Activated CD8-positive, alpha-beta memory T cell treated with anti-CD3 and anti-CD28 coated beads for 36 hours (primary cell): ENCODE results near the gene PRDM12. TPM values are rescaled to one million over a fixed set of nuclear protein-coding genes. Genes with fewer than 3 reads are reported as not detected.

Source experiments
- CTCF ChIA-PET: fragments of 350-600 bp; sonication (Branson Sonifier 250); formaldehyde crosslinking; loops from one replicate; lab custom pipeline; 2021; ENCODE audit warnings: antibody characterized with exemption; lab: Charles Lee
- POLR2A ChIA-PET: fragments of 350-600 bp; sonication (Branson Sonifier 250); formaldehyde crosslinking; loops from one replicate; lab custom pipeline; 2021; ENCODE audit warnings: antibody characterized with exemption; lab: Charles Lee
- total RNA-seq, 2 experiments: library from RNA; stranded (reverse); gene quantifications; one replicate each; pipeline ENCODE4 v1.2.3, GENCODE V29; 2021

The PRDM12 gene
- total RNA-seq, 2 experiments from 2014 or later, result 0.08 TPM; not detected in 1

DNA sequence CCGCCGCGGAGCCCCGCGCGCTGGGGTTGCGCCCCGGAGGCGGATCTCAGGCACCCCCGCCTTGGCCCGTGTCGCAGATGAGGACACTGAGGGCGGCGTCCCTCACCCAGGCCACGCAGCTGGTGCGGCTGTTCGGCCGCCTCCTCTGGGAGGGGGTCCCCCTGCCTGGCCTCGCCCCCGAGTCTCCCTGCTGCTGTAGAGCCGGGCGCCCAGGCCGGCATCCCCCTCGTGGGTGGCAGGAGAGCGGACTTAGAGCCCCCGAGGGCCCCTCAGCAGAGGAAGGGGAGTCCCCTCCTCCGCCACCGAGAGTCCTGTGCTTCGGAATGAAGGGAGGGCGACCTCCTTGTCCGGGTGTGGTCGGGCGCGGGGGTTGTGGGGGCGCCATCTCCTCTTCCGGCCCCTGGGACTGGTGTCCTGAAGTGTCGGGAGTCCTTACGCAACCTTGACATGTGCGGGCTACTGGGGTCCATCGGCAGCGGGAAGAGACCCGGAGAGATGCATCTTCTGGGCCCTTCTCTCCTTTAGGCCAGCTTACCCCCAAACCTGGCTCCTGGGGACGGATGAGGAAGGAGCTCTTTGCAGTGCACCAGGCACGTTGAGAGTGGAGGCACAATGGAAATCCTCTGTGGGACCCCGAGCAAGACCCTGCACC lies 17.5 kb downstream of the PRDM12 start:
- ChIA-PET POLR2A (interaction anchor here (0.5 to 1.3 kb wide), 2 partner anchors 13 to 840 kb away, joined by 3 to 7 read pairs; partner anchors contain the start of gene EXOSC2), CTCF (interaction anchor here (0.6 to 4.0 kb wide), 15 partner anchors 9 to 299 kb away, joined by 3 to 53 read pairs (median 4); partner anchors contain the start of gene EXOSC2)

DNA sequence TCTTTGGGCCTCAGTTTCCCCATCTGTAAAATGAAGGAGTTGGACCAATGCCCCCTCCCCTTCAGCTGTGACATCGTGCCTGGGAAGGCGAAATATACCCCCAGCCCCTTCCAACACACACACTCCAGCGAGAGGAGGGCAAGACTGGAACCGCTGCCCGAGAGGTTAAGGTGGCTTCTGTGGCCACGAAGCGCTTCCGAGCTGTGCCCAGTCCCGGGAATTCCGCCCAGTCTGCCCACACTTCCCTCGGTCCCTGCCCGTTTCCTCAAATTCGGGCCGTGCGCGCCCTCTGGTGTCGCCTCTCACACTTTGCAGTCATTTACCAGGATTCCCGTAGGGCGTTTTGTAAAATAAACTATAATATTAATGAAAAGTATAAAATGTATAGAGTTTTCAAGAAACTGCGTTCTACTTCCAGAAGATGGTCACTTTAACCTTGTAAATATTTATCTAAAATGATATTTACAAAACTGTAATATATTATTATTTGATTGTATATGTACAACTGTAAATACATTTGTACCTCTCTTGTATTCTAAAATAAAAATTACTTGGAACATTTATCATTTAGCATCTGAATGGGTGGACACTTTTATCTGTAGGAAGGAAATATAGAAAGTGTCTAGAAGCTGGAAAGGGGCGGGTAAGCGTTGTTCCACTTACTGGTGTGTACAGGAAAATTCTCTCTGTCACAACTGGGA lies 18.2 kb downstream of the PRDM12 start:
- ChIA-PET CTCF (interaction anchor here (0.5 to 4.0 kb wide), 22 partner anchors 8 to 1198 kb away, joined by 3 to 53 read pairs (median 3); partner anchors contain the start of gene EXOSC2), POLR2A (interaction anchor here (1.3 kb wide), 1 partner anchor 12 kb away, joined by 7 read pairs; the partner anchor contains the start of gene EXOSC2)

DNA sequence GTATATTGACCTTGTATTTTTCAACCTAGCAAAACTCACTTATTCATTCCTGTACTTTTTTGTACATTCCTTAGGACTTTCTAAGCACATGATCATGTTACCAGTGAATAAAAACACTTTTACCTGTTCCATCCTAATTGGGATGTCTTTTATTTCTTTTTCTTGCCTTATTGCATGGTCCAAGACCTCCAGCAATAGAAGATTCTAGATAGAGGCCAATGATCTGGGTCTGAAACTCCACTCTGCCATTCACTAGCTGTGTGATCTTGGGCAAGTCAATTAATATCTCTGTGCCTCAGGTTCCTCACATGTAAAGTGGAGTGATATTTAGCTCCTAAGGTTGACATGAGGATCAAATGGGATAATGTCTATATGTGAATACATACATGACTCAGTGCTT lies 20.7 kb downstream of the PRDM12 start:
- ChIA-PET CTCF (interaction anchor here (0.9 to 4.0 kb wide), 6 partner anchors 8 to 224 kb away, joined by 3 to 30 read pairs (median 6); partner anchors contain the start of gene EXOSC2), POLR2A (interaction anchor here (0.6 kb wide), 1 partner anchor 481 kb away, joined by 4 read pairs; no protein-coding TSS in a partner anchor)

DNA sequence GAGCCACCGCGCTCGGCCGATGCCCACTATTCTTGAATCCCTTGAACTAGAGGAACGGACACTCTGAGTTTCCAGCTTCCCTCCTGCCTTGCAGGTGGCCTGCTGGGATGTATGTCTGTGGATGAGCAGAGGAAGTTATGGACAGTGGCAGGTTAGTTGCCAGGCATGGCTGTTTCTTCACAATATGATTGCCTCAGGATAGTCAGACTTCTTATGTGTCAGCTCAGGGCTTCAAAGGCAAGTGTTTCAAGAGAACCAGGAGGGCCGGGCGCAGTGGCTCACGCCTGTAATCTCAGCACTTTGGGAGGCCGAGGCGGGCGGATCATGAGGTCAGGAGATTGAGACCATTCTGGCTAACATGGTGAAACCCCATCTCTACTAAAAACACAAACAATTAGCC lies 21.6 kb downstream of the PRDM12 start:
- CTCF ChIA-PET, result interaction anchor here (0.7 to 1.6 kb wide), 4 partner anchors 15 to 225 kb away, joined by 4 to 8 read pairs (median 6); no protein-coding TSS in a partner anchor
- POLR2A ChIA-PET, result interaction anchor here (0.6 to 0.7 kb wide), 2 partner anchors 189 to 827 kb away, joined by 4 to 5 read pairs; no protein-coding TSS in a partner anchor

DNA sequence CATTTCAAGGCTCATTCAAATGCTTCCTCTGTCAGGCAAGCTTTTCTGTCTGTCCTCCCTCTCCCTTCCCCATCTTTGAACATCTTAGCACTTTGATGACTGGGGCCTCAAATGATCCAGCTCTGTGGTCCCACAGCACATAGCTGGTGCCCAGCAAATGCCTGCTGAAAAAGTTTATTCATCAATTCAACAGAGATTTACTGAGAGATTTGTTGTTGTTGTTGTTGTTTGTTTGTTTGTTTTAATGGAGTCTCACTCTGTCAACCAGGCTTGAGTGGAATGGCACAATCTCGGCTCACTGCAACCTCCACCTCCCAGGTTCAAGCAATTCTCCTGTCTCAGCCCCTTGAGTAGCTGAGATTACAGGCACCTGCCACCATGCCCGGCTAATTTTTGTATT lies 23.2 kb downstream of the PRDM12 start:
- POLR2A ChIA-PET, result no interaction called here
- CTCF ChIA-PET, result interaction anchor here (1.3 kb wide), 1 partner anchor 221 kb away, joined by 3 read pairs; no protein-coding TSS in a partner anchor

DNA sequence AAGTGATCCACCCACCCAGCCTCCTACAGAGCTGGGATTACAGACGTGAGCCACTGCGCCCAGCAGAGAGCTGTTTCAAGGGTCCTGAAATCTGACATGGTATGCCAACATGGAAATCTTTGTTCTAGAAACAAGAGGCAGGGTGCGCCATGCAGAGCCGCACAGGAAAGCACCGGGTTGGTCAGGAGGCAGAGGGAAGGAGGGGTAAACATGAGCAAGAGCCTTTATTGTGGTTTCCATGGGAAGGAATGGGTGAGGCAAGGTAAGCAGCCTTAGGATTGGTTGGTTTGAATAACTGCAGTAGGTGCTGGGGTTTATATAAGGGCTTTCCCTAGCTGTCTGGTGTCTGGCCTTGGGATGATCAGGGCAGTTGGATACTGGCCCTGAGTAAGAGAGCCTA lies 23.7 kb downstream of the PRDM12 start:
- POLR2A ChIA-PET, result no interaction called here
- CTCF ChIA-PET, result interaction anchor here (1.3 kb wide), 1 partner anchor 222 kb away, joined by 3 read pairs; no protein-coding TSS in a partner anchor

DNA sequence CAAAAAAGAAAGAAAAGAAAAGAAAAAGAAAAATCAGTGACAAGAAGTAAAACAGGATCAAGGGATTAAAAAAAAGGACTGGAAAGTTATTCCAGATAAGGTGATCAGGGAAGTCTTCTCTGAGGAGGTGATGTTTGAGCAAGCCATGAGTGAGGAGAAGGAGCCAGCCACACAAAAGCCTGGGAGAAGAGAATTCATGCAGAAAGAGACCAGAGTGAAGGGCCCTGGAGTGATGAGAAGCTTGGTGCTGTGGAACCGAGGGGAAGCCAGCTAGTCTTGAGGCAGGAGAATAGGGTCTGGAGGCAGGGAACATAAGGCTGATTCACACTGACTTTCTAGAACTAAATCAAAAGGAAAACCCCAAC lies 25.2 kb downstream of the PRDM12 start:
- ChIA-PET POLR2A (no interaction called here), CTCF (no interaction called here)

DNA sequence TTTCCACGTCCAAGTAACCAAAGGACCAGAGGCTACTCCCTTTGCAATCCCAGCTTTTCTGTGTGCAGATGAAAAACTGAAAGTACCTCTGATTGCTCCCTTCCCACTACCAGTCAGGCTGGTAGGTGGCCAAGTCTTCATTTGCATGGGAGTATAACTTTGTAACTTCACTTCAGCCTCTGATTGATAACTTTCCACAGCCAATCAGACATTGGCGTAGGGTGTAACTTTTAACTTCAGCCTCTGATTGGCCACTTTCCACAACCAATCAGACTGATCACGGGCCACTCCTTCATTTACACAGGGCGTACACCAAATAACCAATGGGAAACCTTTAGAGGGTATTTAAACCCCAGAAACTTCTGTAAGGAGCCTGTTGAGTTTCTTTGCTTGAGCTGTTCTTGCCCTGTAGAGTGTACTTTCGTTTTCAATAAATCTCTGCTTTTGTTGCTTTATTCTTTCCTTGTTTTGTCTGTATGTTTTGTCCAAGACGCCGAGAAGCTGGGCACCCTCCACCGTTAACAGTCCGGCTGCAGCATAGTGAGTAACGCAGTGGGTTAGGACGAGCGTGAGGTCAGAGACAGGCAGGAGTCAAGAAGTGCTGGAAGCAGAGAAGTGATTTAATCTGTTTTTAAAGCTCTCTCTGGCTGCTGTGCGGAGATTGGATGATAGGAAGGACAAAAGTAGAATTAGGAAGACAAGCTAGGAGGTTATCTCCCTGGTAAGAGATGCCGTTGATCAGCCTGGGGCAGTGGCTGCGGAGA lies 25.7 kb downstream of the PRDM12 start:
- ChIA-PET CTCF (interaction anchor here (1.6 kb wide), 1 partner anchor 8 kb away, joined by 4 read pairs; no protein-coding TSS in a partner anchor), POLR2A (no interaction called here)

DNA sequence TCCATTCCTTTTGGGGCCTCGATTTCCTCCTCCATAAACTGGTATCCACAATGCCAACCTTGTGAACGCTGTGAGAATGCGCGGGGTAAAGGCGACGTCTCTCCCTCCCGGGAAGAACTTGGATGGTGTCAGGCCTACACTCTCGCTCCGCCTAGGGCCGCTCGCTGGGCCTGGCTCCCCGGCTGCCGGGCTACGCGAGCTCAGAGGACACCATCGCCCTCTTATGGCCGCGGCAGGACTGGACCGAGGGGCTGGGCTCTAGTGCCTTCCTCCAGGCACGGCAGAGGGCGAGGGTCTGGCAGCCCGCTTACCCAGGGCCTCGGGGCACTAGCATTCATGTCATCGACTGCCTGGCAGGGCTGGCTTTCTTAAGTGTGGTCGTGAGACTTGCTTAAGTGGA lies 27.9 kb downstream of the PRDM12 start:
- ChIA-PET CTCF (interaction anchor here (3.0 kb wide), 1 partner anchor 9 kb away, joined by 30 read pairs; no protein-coding TSS in a partner anchor), POLR2A (no interaction called here)

DNA sequence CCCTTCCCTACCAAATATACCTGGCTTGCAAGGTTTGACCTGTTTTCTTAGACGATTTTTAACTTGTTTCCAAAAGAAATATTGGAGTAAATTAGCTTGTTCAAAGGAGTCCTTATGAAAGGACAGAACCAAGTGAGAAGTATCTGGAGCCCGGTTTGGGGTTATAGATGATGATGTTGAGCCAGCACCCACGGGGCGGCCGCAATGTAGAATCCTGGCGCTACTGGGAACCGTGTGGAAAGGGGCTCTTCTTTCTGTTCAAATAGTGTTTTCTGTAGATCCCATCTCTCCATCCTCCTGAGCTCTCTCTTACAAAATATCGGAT lies 28.7 kb downstream of the PRDM12 start:
- ChIA-PET POLR2A (interaction anchor here (1.0 to 1.1 kb wide), 2 partner anchors 13 to 14 kb away, joined by 4 read pairs; no protein-coding TSS in a partner anchor), CTCF (interaction anchor here (0.6 to 3.0 kb wide), 4 partner anchors 9 to 1312 kb away, joined by 3 to 30 read pairs (median 4); no protein-coding TSS in a partner anchor)

DNA sequence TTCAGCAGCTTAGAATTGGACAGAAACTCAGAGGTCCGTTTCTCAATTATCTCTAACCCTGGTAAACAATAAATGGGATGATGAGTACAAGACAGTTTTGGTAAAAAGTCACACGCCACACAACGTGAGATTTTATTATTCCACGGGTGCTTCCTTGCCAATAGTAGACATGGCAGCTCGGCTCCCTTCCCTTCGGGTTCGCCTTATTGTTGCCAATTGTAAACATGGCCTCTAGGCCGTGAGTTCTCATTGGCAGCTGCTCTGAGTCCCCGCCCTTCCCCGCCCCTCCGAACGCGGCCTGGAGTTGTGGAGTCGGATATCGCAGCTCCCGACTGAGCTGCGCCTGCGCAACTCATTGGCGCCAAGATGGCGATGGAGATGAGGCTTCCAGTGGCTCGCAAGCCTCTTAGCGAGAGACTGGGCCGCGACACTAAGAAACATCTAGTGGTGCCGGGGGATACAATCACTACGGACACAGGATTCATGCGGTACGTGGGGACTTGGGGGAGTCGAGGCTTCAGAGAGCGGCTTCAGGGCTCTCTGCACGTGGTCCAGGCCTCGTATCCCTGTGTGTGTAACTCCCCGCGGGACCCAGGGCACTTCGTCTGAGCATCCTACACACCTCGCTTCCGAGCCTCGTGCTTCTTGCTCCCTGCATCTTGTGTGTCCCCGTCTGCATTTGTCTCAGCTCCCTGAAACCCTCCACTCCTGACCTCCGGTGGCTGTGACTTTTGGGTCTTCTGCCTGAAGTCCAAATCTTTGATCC lies 29.2 kb downstream of the PRDM12 start, which contains the start of gene EXOSC2:
Gene EXOSC2, plus strand, starts transcription at position 355 of the 766 bp plus-strand sequence. Its CDS starts 12 bp downstream, at position 367.
- ChIA-PET CTCF (interaction anchor here (0.6 to 3.0 kb wide), 5 partner anchors 10 to 1313 kb away, joined by 3 to 30 read pairs (median 4); no protein-coding TSS in a partner anchor), POLR2A (interaction anchor here (0.5 to 2.0 kb wide), 5 partner anchors 11 to 1717 kb away, joined by 3 to 7 read pairs (median 4); partner anchors contain the start of gene CFAP77)

DNA sequence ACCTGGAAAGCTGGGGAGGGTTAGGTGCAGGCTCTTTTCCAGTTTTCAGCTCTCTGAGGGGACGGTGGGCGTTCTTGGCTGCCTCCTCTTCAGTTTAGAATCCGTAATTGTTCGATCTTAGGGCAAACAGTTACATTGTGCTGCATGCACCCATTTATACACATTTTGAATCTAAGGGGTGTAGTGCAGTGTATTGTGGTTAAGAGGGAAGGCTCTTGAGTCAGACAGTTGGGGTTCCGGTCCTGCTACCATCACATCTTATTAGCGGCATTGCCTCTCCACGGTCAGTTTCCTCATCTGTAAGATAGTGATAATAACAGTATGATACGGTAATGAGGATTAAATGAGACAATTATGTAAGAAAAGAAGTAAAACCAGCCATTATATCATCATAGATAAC lies 29.8 kb downstream of the PRDM12 start:
- CTCF ChIA-PET, result interaction anchor here (0.9 to 3.0 kb wide), 2 partner anchors 11 to 172 kb away, joined by 5 to 30 read pairs; no protein-coding TSS in a partner anchor
- POLR2A ChIA-PET, result interaction anchor here (0.5 to 2.0 kb wide), 3 partner anchors 12 to 112 kb away, joined by 3 to 7 read pairs (median 4); no protein-coding TSS in a partner anchor

DNA sequence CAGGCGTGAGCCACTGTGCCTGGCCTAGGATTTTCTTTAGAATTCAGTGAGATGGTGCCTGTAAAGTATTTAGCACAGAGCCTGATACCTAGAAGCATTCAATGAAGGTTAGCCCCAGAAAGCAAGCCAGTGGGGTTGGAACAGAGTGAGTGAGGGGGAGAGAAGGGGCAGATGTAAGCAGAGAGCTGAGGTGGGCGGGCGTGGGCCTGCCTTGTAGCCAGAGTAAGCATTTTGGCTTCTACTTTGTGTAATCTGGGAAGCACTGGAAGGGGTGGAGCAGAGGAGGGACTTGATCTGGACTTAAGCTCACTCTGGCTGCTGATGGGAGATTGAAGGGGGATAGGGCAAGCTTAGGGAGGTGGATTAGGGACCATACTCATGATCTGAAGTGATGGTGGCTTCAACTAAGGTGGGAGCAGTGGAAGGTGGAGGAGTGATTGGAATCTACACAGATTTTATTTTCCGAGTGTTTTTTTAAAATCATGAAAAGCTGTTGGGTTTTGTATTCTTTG lies 31.8 kb downstream of the PRDM12 start:
- ChIA-PET CTCF (interaction anchor here (1.3 kb wide), 1 partner anchor 14 kb away, joined by 3 read pairs; no protein-coding TSS in a partner anchor), POLR2A (interaction anchor here (0.5 kb wide), 1 partner anchor 10 kb away, joined by 3 read pairs; no protein-coding TSS in a partner anchor)

DNA sequence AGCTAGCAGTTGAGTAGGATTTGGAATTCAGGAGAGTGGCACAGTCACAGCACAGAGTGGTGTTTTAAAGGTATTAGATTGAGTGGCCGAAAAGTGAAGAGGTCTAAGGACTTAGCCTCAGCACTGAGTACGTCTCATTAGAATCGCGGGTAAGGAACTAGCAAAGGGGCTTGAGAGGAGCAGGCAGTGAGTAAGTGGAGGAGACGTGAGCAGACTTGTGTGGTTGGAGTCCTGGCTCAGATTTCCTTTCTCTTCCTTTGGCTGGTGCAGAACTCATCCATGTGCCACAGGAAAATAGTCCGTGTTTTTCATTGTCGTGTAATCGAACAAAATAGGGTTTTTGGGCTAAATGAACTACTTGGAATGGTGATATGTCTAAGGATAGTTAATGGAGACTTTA lies 32.6 kb downstream of the PRDM12 start:
- CTCF ChIA-PET, result no interaction called here
- POLR2A ChIA-PET, result no interaction called here

DNA sequence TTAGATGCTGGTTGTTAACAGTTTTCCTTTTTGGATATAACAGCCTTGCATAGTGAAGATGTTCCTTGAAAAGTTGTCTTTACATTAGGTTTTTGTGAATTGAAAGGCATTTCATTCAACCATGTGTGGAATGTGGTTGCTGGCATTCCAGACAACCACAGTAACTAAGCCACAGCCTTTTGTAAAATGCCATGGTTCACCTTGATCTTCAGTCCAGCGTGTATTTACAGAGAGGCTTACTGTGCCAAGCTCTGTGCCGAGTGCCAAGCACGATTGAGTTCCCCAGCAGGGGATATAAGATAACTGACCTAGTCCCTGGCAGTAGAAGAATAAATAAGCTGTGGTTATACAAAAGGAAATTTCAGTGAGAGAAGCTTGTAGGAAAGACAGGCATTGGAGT lies 34.1 kb downstream of the PRDM12 start:
- POLR2A ChIA-PET, result no interaction called here
- CTCF ChIA-PET, result interaction anchor here (0.5 to 3.8 kb wide), 6 partner anchors 9 to 348 kb away, joined by 3 to 16 read pairs (median 4); no protein-coding TSS in a partner anchor

DNA sequence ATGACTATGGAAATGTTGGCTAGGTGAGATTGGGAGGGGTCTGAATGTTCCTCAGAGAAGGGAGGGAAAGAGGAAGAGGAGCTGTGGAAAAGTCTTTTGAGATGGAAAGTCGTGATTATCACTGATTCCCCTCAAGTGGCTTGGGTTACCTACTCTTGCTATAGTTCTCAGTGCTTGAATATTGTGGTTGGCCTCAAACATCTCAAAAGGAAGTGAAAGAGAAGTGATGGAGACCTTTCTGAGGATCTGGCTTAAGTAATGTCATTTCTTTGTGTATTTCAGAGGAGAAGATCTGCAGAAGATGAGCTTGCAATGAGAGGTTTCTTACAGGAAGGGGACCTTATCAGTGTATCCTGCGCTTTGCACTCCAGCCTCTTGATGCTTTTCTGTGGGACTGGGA lies 34.7 kb downstream of the PRDM12 start:
- ChIA-PET CTCF (interaction anchor here (0.6 to 3.8 kb wide), 6 partner anchors 8 to 167 kb away, joined by 3 to 16 read pairs (median 6); no protein-coding TSS in a partner anchor), POLR2A (no interaction called here)
